SK-N-SH (cell line): ENCODE results near the gene IGSF3.
"Not testable (repeated sequence)": the region's sequence is repeated elsewhere in the genome, so short reads cannot be mapped to it uniquely, and the experiment has no call there.

Experiments used
- EZH2phosphoT487 ChIP-seq: fragments of 200-600 bp; sonication (generic); IDR thresholded peaks from 2 replicates; pipeline ENCODE4 v1.6.1; 2017; ENCODE audit warnings: low read depth, mixed run types, mild to moderate bottlenecking, antibody characterized with exemption, moderate library complexity, borderline replicate concordance
- FOXJ3 ChIP-seq: sonication (generic); formaldehyde crosslinking; IDR thresholded peaks from 2 replicates; pipeline ENCODE4 v1.5.1; 2020; ENCODE audit warnings: mild to moderate bottlenecking, missing genetic modification reagents
- FOXM1 ChIP-seq: IDR thresholded peaks from 2 replicates; pipeline ENCODE4 v1.4.0; 2012; ENCODE audit warnings: low read depth, mild to moderate bottlenecking
- MXI1 ChIP-seq: IDR thresholded peaks from 2 replicates; pipeline ENCODE4 v1.6.1; 2012; ENCODE audit warnings: mild to moderate bottlenecking, low read depth, low read length, improper control_type of control experiment
- NFIC ChIP-seq: IDR thresholded peaks from 2 replicates; pipeline ENCODE4 v1.4.0; 2012; ENCODE audit warnings: borderline replicate concordance
- NRF1 ChIP-seq: IDR thresholded peaks from 2 replicates; pipeline ENCODE4 v1.6.1; 2012; ENCODE audit warnings: low read depth, mild to moderate bottlenecking, low read length
- RAD21 ChIP-seq: IDR thresholded peaks from 2 replicates; pipeline ENCODE4 v1.6.1; 2012; ENCODE audit warnings: mild to moderate bottlenecking, low read length
- RFX5 ChIP-seq: IDR thresholded peaks from 2 replicates; pipeline ENCODE4 v1.6.1; 2012; ENCODE audit warnings: mild to moderate bottlenecking, improper control_type of control experiment, low read length
- SIN3A ChIP-seq: IDR thresholded peaks from 2 replicates; pipeline ENCODE4 v1.6.1; 2012; ENCODE audit warnings: low read depth, mild to moderate bottlenecking, low read length, moderate library complexity, borderline replicate concordance
- TF ChIP-seq, protein P1 (sequence below): fragments of 200-600 bp; sonication (generic); IDR thresholded peaks from 2 replicates; pipeline ENCODE4 v1.6.1; 2017; ENCODE audit warnings: antibody characterized with exemption, mild to moderate bottlenecking, moderate library complexity

GRCh38 chr1:116621756-116622155, 45.8 kb downstream of the IGSF3 start:
- TF ChIP-seq, protein P1, sequence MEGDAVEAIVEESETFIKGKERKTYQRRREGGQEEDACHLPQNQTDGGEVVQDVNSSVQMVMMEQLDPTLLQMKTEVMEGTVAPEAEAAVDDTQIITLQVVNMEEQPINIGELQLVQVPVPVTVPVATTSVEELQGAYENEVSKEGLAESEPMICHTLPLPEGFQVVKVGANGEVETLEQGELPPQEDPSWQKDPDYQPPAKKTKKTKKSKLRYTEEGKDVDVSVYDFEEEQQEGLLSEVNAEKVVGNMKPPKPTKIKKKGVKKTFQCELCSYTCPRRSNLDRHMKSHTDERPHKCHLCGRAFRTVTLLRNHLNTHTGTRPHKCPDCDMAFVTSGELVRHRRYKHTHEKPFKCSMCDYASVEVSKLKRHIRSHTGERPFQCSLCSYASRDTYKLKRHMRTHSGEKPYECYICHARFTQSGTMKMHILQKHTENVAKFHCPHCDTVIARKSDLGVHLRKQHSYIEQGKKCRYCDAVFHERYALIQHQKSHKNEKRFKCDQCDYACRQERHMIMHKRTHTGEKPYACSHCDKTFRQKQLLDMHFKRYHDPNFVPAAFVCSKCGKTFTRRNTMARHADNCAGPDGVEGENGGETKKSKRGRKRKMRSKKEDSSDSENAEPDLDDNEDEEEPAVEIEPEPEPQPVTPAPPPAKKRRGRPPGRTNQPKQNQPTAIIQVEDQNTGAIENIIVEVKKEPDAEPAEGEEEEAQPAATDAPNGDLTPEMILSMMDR = not testable (repeated sequence)
- not testable (repeated sequence) for TF ChIP-seq EZH2phosphoT487; RFX5; SIN3A; NRF1; FOXM1; FOXJ3 (CRISPR knock-in tag); MXI1; NFIC; RAD21
